Karpas-422 (cell line): ENCODE measurements around the gene PCCA. TPM values are rescaled to one million over a fixed set of nuclear protein-coding genes. Genes with fewer than 3 reads are reported as not detected.
A peak's percentile ranks its signal among the peaks of the same experiment; 100 is the strongest.

ENCODE experiments used
- DNase-seq: peaks from one replicate; pipeline ENCODE4 v3.0.0-alpha.2; 2015
- H2AFZ ChIP-seq: fragments of 200-600 bp; sonication (generic); 2 replicates; pipeline ENCODE4 v1.6.1; 2014; ENCODE audit warnings: antibody characterized with exemption, low read length, mixed read lengths
- H3K27ac ChIP-seq: fragments of 200-600 bp; sonication (generic); 2 replicates; pipeline ENCODE4 v1.5.1; 2014; ENCODE audit warnings: mild to moderate bottlenecking, low read length, moderate library complexity
- H3K27me3 ChIP-seq: fragments of 200-600 bp; sonication (generic); 2 replicates; pipeline ENCODE4 v1.6.1; 2014; ENCODE audit warnings: low read length, mixed read lengths
- H3K36me3 ChIP-seq: fragments of 200-600 bp; sonication (generic); 2 replicates; pipeline ENCODE4 v1.6.1; 2014; ENCODE audit warnings: low read length, mixed read lengths; ENCODE audit not compliant: insufficient read depth
- H3K4me1 ChIP-seq: fragments of 200-600 bp; sonication (generic); 2 replicates; pipeline ENCODE4 v1.6.1; 2014; ENCODE audit warnings: mild to moderate bottlenecking, low read length, mixed read lengths
- H3K4me2 ChIP-seq: fragments of 200-600 bp; sonication (generic); 2 replicates; pipeline ENCODE4 v1.6.1; 2014; ENCODE audit warnings: low read length, low read depth, mild to moderate bottlenecking; ENCODE audit not compliant: poor library complexity, severe bottlenecking
- H3K4me3 ChIP-seq: fragments of 200-600 bp; sonication (generic); 2 replicates; pipeline ENCODE4 v1.5.1; 2014; ENCODE audit warnings: mild to moderate bottlenecking, antibody characterized with exemption, low read length, mixed read lengths
- H3K79me2 ChIP-seq: fragments of 200-600 bp; sonication (generic); 2 replicates; pipeline ENCODE4 v1.6.1; 2014; ENCODE audit warnings: mild to moderate bottlenecking, low read length, mixed read lengths
- H3K9ac ChIP-seq: fragments of 200-600 bp; sonication (generic); 2 replicates; pipeline ENCODE4 v1.6.0; 2014; ENCODE audit warnings: low read length
- H3K9me2 ChIP-seq: fragments of 200-600 bp; sonication (generic), shearing (Covaris generic); replicated peaks from 2 replicates; pipeline ENCODE4 v1.6.0; 2014; ENCODE audit warnings: mild to moderate bottlenecking, low read length, moderate library complexity; ENCODE audit not compliant: insufficient read depth
- H3K9me3 ChIP-seq: fragments of 300-700, 200-600 bp; sonication (generic); 2 replicates; pipeline ENCODE4 v1.6.1; 2014; ENCODE audit warnings: low read length, mixed read lengths
- H4K20me1 ChIP-seq: fragments of 200-600 bp; sonication (generic); 2 replicates; pipeline ENCODE4 v1.6.1; 2014; ENCODE audit warnings: mild to moderate bottlenecking, antibody characterized with exemption, low read length, low read depth; ENCODE audit not compliant: insufficient read depth
- total RNA-seq: library from RNA; depleted of rRNA; stranded (reverse); fragments of >200 nt; shearing (Covaris generic); gene quantifications from 2 replicates; pipeline ENCODE4 v1.2.3, GENCODE V29; 2014; ENCODE audit warnings: low replicate concordance; rRNA removed

The PCCA gene
- total RNA-seq: 4.3 and 7.0 TPM in 2 replicates

GRCh38 chr13:100088644-100089464, at the start of gene PCCA:
Gene PCCA (plus strand): TSS chr13:100089093. CDS start chr13:100089121, 28 bp downstream.
- Histone ChIP-seq H2AFZ (peak within 1 kb of the TSS; percentile 50; the same call in 1 of the 2 replicates), H3K4me2 (peak within 1 kb of the TSS; percentile 54), H3K36me3 (no peaks in the 10 kb centered on the region), H3K9me3 (no peaks in the 10 kb centered on the region), H3K9me2 (no peaks in the 10 kb centered on the region), H3K4me3 (peak within 1 kb of the TSS; percentile 64), H4K20me1 (no peaks in the 10 kb centered on the region), H3K27ac (no peak within 1 kb of the TSS), H3K9ac (peak within 1 kb of the TSS; percentile 58), H3K79me2 (no peaks in the 10 kb centered on the region), H3K27me3 (no peaks in the 10 kb centered on the region), H3K4me1 (peaks cover 3% of the 10 kb centered on the region; the same call in 1 of the 2 replicates)
- DNase-seq: peak; percentile 75

GRCh38 chr13:100039740-100040139, 49.2 kb upstream of the PCCA start:
- Histone ChIP-seq H3K9ac (no peak overlapping the region), H3K79me2 (no peaks in the 10 kb centered on the region), H3K4me2 (no peak overlapping the region), H3K4me1 (no peaks in the 10 kb centered on the region), H3K9me2 (no peaks in the 10 kb centered on the region), H4K20me1 (no peaks in the 10 kb centered on the region), H3K27ac (no peak overlapping the region), H2AFZ (no peak overlapping the region), H3K4me3 (no peak overlapping the region), H3K27me3 (no peaks in the 10 kb centered on the region), H3K36me3 (no peaks in the 10 kb centered on the region), H3K9me3 (no peaks in the 10 kb centered on the region)
- no peak for DNase-seq

DNA sequence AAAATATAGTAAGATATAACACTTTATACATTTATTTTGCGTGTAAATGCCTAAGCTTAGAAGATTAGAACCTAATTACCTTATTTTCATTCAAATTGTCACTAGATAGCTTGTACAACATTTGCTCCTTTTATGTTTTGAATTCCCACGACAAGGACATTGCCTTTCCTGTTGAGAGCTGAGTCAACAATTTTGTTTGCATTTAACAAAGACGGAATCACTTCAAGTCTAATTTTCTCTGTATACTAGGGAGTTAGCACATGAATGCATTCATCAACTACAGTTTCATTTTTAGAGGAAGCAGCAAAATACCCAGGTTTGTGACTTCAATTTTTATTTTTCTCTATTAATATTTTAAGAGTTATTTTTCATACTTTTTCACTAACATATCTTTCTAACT, 48.7 kb upstream of the PCCA start:
- H3K79me2 ChIP-seq: no peaks in the 10 kb centered on the region
- no peak overlapping the region for H3K4me3 ChIP-seq
- H3K27me3 ChIP-seq: no peaks in the 10 kb centered on the region
- no peak overlapping the region for H3K4me2 ChIP-seq
- no peaks in the 10 kb centered on the region for H3K9me2 ChIP-seq
- no peaks in the 10 kb centered on the region for H3K36me3 ChIP-seq
- H3K9ac ChIP-seq: no peak overlapping the region
- H2AFZ ChIP-seq: no peak overlapping the region
- DNase-seq: no peak
- no peaks in the 10 kb centered on the region for H3K4me1 ChIP-seq
- no peak overlapping the region for H3K27ac ChIP-seq
- no peaks in the 10 kb centered on the region for H4K20me1 ChIP-seq
- H3K9me3 ChIP-seq: no peaks in the 10 kb centered on the region

- H3K36me3 ChIP-seq: no peaks in the 10 kb centered on the region
- H3K27me3 ChIP-seq: no peaks in the 10 kb centered on the region
- no peaks in the 10 kb centered on the region for H3K4me1 ChIP-seq
- no peak overlapping the region for H3K4me2 ChIP-seq
- H3K9ac ChIP-seq: no peak overlapping the region
- H3K27ac ChIP-seq: no peak overlapping the region
- H2AFZ ChIP-seq: no peak overlapping the region
- H3K9me3 ChIP-seq: no peaks in the 10 kb centered on the region
- no peak overlapping the region for H3K4me3 ChIP-seq
- no peaks in the 10 kb centered on the region for H4K20me1 ChIP-seq
- DNase-seq: no peak
- H3K79me2 ChIP-seq: no peaks in the 10 kb centered on the region
- H3K9me2 ChIP-seq: no peaks in the 10 kb centered on the region
Measured at GRCh38 chr13:100044936-100045335, 44.0 kb upstream of the PCCA start.

- Histone ChIP-seq H3K9me3 (no peaks in the 10 kb centered on the region), H3K9me2 (no peaks in the 10 kb centered on the region), H4K20me1 (no peaks in the 10 kb centered on the region), H3K36me3 (no peaks in the 10 kb centered on the region), H3K4me3 (no peak overlapping the region), H2AFZ (no peak overlapping the region), H3K4me1 (no peaks in the 10 kb centered on the region), H3K27me3 (no peaks in the 10 kb centered on the region), H3K79me2 (no peaks in the 10 kb centered on the region), H3K27ac (no peak overlapping the region), H3K9ac (no peak overlapping the region), H3K4me2 (no peak overlapping the region)
- no peak for DNase-seq
Measured at GRCh38 chr13:100045355-100045754, 43.5 kb upstream of the PCCA start.

DNA sequence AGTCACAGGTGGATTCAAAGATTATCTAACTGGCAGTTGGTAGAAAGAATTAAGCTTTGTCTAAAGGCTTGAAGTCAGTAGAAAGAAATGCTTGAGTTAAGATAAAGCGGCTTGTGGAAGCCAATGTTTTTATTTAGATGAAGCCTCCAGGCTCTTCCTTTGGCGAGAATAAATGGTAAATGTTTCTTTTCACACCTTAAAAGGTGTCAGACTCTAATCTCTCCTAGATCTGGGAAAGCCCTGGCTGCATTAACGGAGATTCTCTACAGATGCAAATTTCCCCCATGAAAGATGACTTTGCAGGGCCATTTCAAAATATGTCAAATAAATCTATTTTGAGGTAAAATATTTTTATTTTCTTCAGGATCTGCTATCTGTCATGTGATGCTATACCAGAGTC, 37.8 kb upstream of the PCCA start:
- Histone ChIP-seq H3K4me3 (no peak overlapping the region), H2AFZ (no peak overlapping the region), H3K27ac (no peak overlapping the region), H3K36me3 (no peaks in the 10 kb centered on the region), H3K4me1 (no peaks in the 10 kb centered on the region), H3K9me2 (no peaks in the 10 kb centered on the region), H3K27me3 (no peaks in the 10 kb centered on the region), H3K9me3 (no peaks in the 10 kb centered on the region), H4K20me1 (no peaks in the 10 kb centered on the region), H3K79me2 (no peaks in the 10 kb centered on the region), H3K9ac (no peak overlapping the region), H3K4me2 (no peak overlapping the region)
- no peak for DNase-seq

- Histone ChIP-seq H3K4me3 (no peak overlapping the region), H3K9ac (no peak overlapping the region), H3K9me3 (peaks cover 3% of the 10 kb centered on the region; the same call in 1 of the 2 replicates), H3K27ac (no peak overlapping the region), H3K27me3 (no peaks in the 10 kb centered on the region), H3K36me3 (no peaks in the 10 kb centered on the region), H3K4me1 (no peaks in the 10 kb centered on the region), H3K9me2 (no peaks in the 10 kb centered on the region), H2AFZ (no peak overlapping the region), H3K4me2 (no peak overlapping the region), H4K20me1 (no peaks in the 10 kb centered on the region), H3K79me2 (no peaks in the 10 kb centered on the region)
- DNase-seq: no peak
Measured at GRCh38 chr13:100059827-100060226, 29.1 kb upstream of the PCCA start.

DNA sequence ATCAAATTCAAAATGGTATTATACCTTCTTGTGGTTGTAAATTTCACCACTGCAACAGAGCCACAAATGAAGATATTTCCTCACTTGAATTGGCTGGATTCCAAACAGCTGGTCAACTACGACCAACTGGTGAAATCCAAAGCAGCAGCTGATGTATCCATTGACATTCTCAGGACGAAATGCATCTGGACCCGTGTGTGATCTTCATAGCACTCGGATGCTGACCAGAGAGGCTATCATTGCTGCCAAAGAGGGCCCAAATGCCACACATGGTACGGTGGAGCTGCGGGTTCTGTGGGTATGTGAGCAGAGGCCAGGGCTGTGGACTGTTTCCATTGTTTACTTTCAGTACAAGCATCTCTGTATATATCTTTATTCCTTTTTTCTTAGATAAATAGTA, 25.6 kb upstream of the PCCA start:
- H3K79me2 ChIP-seq: no peaks in the 10 kb centered on the region
- H3K9me3 ChIP-seq: peaks cover 2% of the 10 kb centered on the region; the same call in 1 of the 2 replicates
- peaks cover 4% of the 10 kb centered on the region; the same call in 1 of the 2 replicates for H3K4me1 ChIP-seq
- H2AFZ ChIP-seq: no peak overlapping the region
- H3K9ac ChIP-seq: no peak overlapping the region
- H3K4me3 ChIP-seq: no peak overlapping the region
- no peak overlapping the region for H3K4me2 ChIP-seq
- no peaks in the 10 kb centered on the region for H3K36me3 ChIP-seq
- no peak for DNase-seq
- no peak overlapping the region for H3K27ac ChIP-seq
- no peaks in the 10 kb centered on the region for H3K27me3 ChIP-seq
- H3K9me2 ChIP-seq: no peaks in the 10 kb centered on the region
- H4K20me1 ChIP-seq: no peaks in the 10 kb centered on the region
